Pancreas (tissue), 10 donors: ENCODE measurements around the gene ATAD3A. TPM values are rescaled to one million over a fixed set of nuclear protein-coding genes. Genes with fewer than 3 reads are reported as not detected.
"Not testable (repeated sequence)": the region's sequence is repeated elsewhere in the genome, so short reads cannot be mapped to it uniquely, and the experiment has no call there.

ENCODE experiments used
- ATAC-seq, 4 donors: fragments of 200-7000 bp; cut with Tn5 transposase; one replicate each; pipeline versions ENCODE4 v1.8.0 to v1.9.1; 2020; ENCODE audit warnings: mild to moderate bottlenecking in 4 of 4, moderate library complexity in 4 of 4
- DNase-seq, 6 donors: peaks; one replicate each; pipeline ENCODE4 v3.0.0-alpha.2; 2020
- FAIRE-seq: peaks from 2 replicates; lab custom pipeline; 2012; peaks lifted over from hg19 to GRCh38; lab: Jason Lieb, UNC
- H3K27ac ChIP-seq, 4 donors: fragments of 200-600 bp; sonication (generic); 1 replicate in 3 of 4; 2 replicates in 1 of 4; pipeline versions ENCODE4 v1.5.0 to v1.8.0; 2020
- H3K27me3 ChIP-seq, 4 donors: fragments of 200-600 bp; one replicate each; pipeline ENCODE4 v1.8.0; 2021
- H3K36me3 ChIP-seq, 3 donors: fragments of 200-600 bp; sonication (generic) in 1 of 3; one replicate each; pipeline versions ENCODE4 v1.5.0 to v1.8.0; 2020 to 2021
- H3K4me1 ChIP-seq, 3 donors: fragments of 200-600 bp; one replicate each; pipeline ENCODE4 v1.8.0; 2021
- H3K4me3 ChIP-seq, 4 donors: fragments of 200-600 bp; sonication (generic) in 2 of 4; one replicate each; pipeline versions ENCODE4 v1.5.0 to v1.8.0; 2020 to 2021
- H3K9me3 ChIP-seq, 4 donors: fragments of 200-600 bp; one replicate each; pipeline ENCODE4 v1.8.0; 2021
- WGBS, 2 donors: extraction: QIAGEN DNeasy Blood & Tissue Kit; methylation state at CpG; one replicate each; pipeline ENCODE4 v1.1.7; 2013; 5-methylcytosine and 5-hydroxymethylcytosine counted together
- intact Hi-C, 3 donors: fragments of 100-400 bp; cut with DNase I; formaldehyde crosslinking; loops; one replicate each; pipeline versions ENCODE4 v1.11.1 to v1.14.2; 2022
- polyA plus RNA-seq, 2 donors: library from polyadenylated mRNA; stranded (reverse); fragments of 200-250 nt; gene quantifications; one replicate each; pipeline ENCODE4 v1.2.3, GENCODE V29; 2013
- total RNA-seq, 6 donors: library from RNA; stranded (reverse); fragmentation: NEBNext Ultra II Directional in 4 of 6; extraction: Animal tissue kit (Norgen Biotek cat#: 25700) in 4 of 6; gene quantifications; one replicate each; pipeline versions ENCODE4 v1.2.1 to v1.2.4, GENCODE V29; 2021 to 2023
- TF ChIP-seq, protein P1 (sequence below), 4 donors: fragments of 200-600 bp; sonication (generic) in 3 of 4; IDR thresholded peaks; one replicate each; pipeline versions ENCODE4 v1.5.0 to v1.8.0; 2021; ENCODE audit warnings: antibody characterized with exemption in 4 of 4
- donor health status: healthy with polysubstance abuse.
- donor health status: DM: no; HTN: no; CAD: no; lungs with moderate emphysema.
- donor health status: DM: no; HTN: no; CAD: no.
- donor health status: control.
- donor health status: control.
- donor health status: Bipolar disorder and iron deficiency.
- donor health status: DM: yes; HTN: yes; CAD: no.
- donor health status: DM: no; HTN: no; CAD: no.
- donor health status: DM: no; HTN: no; CAD: no.
- donor health status: DM: yes; HTN: yes; CAD: no.

Gene ATAD3A
- total and polyA plus RNA-seq, 8 donors, result 8.0 to 33.8 (median 17.1) TPM

DNA sequence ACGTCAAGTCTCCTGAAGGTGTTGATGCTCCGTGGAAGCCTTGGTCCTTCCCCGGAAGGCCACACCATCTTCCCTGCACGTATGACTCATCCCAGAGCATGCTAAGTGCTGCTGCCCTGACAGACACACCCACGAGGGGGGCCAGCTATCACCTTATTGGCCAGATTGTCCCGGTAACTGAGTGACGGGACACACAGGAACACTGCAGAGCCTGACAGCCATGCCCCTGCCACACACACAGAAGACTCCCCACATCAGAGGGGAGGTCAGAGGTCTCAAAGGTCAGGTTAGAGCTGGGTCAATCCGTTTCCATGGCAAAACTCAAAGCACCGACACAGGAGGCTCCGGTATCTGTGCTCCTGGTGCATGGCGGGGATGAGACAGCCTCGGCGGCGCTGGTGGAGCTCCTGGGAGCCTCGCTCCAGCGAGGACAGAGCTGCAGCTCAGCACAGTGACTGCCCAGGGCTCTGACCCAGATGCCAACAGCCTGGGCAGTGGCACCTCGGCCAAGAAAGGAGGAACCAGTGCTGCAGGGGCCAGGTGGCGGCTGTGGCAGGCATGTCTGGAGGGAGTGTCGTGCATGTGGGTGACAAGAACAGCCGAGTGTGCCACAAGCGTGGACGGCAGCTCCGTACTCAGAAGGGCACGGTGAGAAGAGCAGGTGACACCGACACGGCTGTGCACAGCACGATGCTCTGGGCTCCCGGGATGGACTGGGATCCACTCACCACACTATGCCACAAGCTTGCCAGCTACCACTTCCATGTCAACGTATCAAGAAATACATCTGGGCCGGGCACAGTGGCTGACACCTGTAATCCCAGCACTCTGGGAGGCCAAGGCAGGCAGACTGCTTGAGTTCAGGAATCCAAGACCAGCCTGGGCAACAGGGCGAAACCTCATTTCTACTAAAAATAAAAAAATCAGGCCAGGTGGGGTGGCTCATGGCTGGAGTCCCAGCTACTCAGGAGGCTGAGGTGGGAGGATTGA is 43.3 kb downstream of the ATAD3A start:
- no peak overlapping the region for H3K27ac ChIP-seq
- no peaks in the 10 kb centered on the region for H3K27me3 ChIP-seq
- WGBS, 2 donors, result 77 to 85% methylated on average over 31 of the region's 31 CpGs
- no peak for FAIRE-seq
- H3K36me3 ChIP-seq, result no peaks in the 10 kb centered on the region
- H3K4me1 ChIP-seq, result peaks cover 5 to 11% (median 11%) of the 10 kb centered on the region in 3 donors
- no peak overlapping the region for H3K4me3 ChIP-seq
- TF ChIP-seq, protein P1, sequence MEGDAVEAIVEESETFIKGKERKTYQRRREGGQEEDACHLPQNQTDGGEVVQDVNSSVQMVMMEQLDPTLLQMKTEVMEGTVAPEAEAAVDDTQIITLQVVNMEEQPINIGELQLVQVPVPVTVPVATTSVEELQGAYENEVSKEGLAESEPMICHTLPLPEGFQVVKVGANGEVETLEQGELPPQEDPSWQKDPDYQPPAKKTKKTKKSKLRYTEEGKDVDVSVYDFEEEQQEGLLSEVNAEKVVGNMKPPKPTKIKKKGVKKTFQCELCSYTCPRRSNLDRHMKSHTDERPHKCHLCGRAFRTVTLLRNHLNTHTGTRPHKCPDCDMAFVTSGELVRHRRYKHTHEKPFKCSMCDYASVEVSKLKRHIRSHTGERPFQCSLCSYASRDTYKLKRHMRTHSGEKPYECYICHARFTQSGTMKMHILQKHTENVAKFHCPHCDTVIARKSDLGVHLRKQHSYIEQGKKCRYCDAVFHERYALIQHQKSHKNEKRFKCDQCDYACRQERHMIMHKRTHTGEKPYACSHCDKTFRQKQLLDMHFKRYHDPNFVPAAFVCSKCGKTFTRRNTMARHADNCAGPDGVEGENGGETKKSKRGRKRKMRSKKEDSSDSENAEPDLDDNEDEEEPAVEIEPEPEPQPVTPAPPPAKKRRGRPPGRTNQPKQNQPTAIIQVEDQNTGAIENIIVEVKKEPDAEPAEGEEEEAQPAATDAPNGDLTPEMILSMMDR (IDR thresholded peaks at IDR 0.05), result no peak
- no peaks in the 10 kb centered on the region for H3K9me3 ChIP-seq
- DNase-seq, result no peak
- intact Hi-C loops, result no loop called here
- ATAC-seq, result peak in 1 of 4 donors; percentile 7

DNA sequence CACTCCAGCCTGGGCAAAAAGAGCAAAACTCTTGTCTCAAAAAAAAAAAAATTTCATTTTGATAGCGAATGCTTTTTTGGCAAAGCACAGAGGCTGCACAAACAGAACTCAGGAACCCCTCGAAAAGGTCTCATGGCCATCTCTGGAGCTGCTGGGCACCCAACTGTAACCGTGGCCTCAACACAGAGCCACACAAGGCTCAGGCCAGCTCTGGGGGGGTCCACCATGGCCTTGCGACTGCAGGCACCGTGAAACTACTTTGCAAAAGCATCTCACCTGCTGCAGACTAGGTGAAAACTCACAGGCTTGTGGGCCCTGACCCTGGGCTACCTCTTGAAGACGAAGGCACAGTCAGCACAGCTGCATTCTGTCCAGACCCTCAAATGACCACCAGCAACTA is 44.5 kb downstream of the ATAD3A start:
- DNase-seq (no peak), ATAC-seq (no peak), FAIRE-seq (no peak)
- TF ChIP-seq, protein P1 (IDR thresholded peaks at IDR 0.05), result no peak
- Histone ChIP-seq H3K36me3 (no peaks in the 10 kb centered on the region), H3K9me3 (no peaks in the 10 kb centered on the region), H3K4me3 (no peak overlapping the region), H3K27me3 (no peaks in the 10 kb centered on the region), H3K27ac (no peak overlapping the region), H3K4me1 (no peaks in the 10 kb centered on the region)
- intact Hi-C loops, result no loop called here
- WGBS, 2 donors, result 81 to 83% methylated on average over 6 of the region's 6 CpGs

DNA sequence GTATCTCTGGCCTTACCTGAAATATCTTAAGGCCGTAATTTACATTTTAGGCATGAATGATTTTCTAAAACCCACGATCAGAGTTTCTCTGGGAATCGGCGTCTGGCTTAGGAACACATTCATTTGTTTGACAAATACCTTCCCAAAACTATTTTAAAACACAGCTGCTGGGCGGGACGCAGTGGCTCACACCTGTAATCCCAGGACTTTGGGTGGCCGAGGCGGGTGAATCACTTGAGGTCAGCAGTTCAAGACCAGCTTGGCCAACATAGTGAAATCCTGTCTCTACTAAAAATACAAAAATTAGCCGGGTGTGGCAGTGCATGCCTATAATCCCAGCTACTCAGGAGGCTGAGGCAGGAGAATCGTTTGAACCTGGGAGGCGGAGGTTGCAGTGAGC is 45.0 kb downstream of the ATAD3A start:
- H3K4me3 ChIP-seq, H3K27ac ChIP-seq, H3K27me3 ChIP-seq, H3K36me3 ChIP-seq, H3K9me3 ChIP-seq, ATAC-seq, FAIRE-seq, DNase-seq, H3K4me1 ChIP-seq, intact Hi-C loops: not testable (repeated sequence)
- 90 to 95% methylated on average over 11 of the region's 11 CpGs for WGBS, 2 donors

DNA sequence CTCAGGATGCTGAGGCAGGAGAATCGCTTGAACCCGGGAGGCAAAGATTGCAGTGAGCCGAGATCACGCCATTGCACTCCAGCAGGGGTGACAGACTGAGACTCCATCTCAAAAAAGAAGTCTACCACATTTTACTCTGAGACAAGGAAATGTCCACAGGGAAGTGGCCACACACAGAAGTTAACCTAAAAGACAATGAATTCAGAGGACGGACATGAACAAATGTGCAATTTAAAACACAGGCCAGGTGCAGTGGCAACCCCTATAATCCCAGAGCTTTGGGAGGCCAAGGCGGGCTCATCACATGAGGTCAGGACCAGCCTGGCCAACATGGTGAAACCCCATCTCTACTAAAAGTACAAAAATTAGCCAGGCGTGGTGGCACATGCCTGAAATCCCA is 45.7 kb downstream of the ATAD3A start:
- H3K27ac ChIP-seq, intact Hi-C loops, FAIRE-seq, H3K36me3 ChIP-seq, DNase-seq, H3K9me3 ChIP-seq, H3K4me3 ChIP-seq, ATAC-seq, H3K4me1 ChIP-seq, H3K27me3 ChIP-seq: not testable (repeated sequence)
- WGBS, 2 donors, result 92 to 97% methylated on average over 7 of the region's 7 CpGs

DNA sequence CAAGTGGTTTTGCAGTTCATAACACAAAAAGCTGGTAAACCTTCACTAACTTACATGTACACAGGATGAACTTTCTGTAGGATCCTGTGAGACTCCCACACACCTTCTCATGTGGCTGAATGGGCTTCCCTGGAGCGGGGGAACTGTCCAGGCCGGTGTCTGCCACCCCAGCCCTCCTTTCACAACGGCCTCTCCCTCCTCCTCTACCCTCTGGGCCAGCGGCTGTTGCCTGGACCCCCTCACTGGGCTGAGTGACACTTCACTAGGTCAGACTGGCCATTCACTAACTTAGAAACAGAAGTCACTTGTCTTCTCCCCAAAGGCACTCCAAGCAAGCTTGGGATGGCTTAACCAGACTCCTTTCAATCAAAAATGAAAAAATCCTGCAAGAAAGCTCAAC is 46.6 kb downstream of the ATAD3A start:
- Histone ChIP-seq H3K27ac (no peak overlapping the region), H3K27me3 (no peaks in the 10 kb centered on the region), H3K9me3 (no peaks in the 10 kb centered on the region), H3K4me3 (no peak overlapping the region), H3K4me1 (no peaks in the 10 kb centered on the region), H3K36me3 (peaks cover 0 to 10% (median 6%) of the 10 kb centered on the region in 3 donors)
- intact Hi-C loops, result no loop called here
- WGBS, 2 donors, result 68 to 71% methylated on average over 4 of the region's 4 CpGs
- DNase-seq, result no peak
- no peak for FAIRE-seq
- no peak for ATAC-seq
- TF ChIP-seq, protein P1 (IDR thresholded peaks at IDR 0.05), result no peak

DNA sequence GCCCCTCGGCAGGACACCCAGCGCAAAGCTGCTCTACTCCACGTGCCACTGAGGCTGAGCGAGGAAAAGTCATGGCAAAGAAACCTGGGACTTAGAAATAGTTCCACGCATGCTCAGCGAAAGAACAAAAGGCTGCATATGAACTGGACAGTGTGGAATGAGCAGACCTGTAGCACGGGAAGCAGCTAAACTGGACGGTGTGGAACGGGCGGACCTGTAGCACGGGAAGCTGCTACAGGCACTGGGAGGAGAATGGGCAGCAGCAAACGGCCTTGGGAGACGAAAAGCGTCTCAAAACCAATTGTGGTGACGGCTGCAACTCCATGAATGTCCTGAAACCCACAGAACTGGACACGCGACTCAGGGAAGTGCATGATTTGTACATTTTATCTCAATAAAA is 47.1 kb downstream of the ATAD3A start:
- Histone ChIP-seq H3K27me3 (no peaks in the 10 kb centered on the region), H3K27ac (no peak overlapping the region), H3K4me3 (no peak overlapping the region), H3K36me3 (peaks cover 0 to 14% (median 11%) of the 10 kb centered on the region in 3 donors), H3K4me1 (no peaks in the 10 kb centered on the region), H3K9me3 (no peaks in the 10 kb centered on the region)
- TF ChIP-seq, protein P1 (IDR thresholded peaks at IDR 0.05), result no peak
- WGBS, 2 donors, result 54 to 59% methylated on average over 17 of the region's 17 CpGs
- DNase-seq (no peak), FAIRE-seq (no peak), ATAC-seq (no peak)
- intact Hi-C loops, result no loop called here
